Activated CD8-positive, alpha-beta T cell treated with anti-CD3 and anti-CD28 coated beads, Interleukin-2, amount 10 ng/mL, durations not matched to agents 7 days and 5 days (primary cell): ENCODE results near the gene TRIM67. TPM values are rescaled to one million over a fixed set of nuclear protein-coding genes. Genes with fewer than 3 reads are reported as not detected.
A peak's percentile ranks its signal among the peaks of the same experiment; 100 is the strongest.

ENCODE experiments used
- ATAC-seq: fragments of 150-1000 bp; cut with Tn5 transposase; one replicate; pipeline ENCODE4 v1.10.0; 2021; ENCODE audit warnings: moderate library complexity
- CTCF ChIA-PET: fragments of 350-600 bp; sonication (Branson Sonifier 250); formaldehyde crosslinking; loops from one replicate; lab custom pipeline; 2021; ENCODE audit warnings: antibody characterized with exemption; lab: Charles Lee
- POLR2A ChIA-PET: fragments of 350-600 bp; sonication (Branson Sonifier 250); formaldehyde crosslinking; loops from one replicate; lab custom pipeline; 2021; ENCODE audit warnings: antibody characterized with exemption; lab: Charles Lee
- DNase-seq: peaks from one replicate; pipeline ENCODE4 v3.0.0-alpha.2; 2020
- H3K27ac Mint-ChIP-seq: one replicate; pipeline ENCODE4 v1.8.0; 2021; ENCODE audit warnings: mild to moderate bottlenecking, mixed read lengths
- H3K27me3 Mint-ChIP-seq: one replicate; pipeline ENCODE4 v1.8.0; 2021; ENCODE audit warnings: low read depth, mixed read lengths
- H3K36me3 Mint-ChIP-seq: one replicate; pipeline ENCODE4 v1.8.0; 2021; ENCODE audit warnings: low read depth, mixed read lengths
- H3K4me1 Mint-ChIP-seq: one replicate; pipeline ENCODE4 v1.8.0; 2021; ENCODE audit warnings: low read depth, mixed read lengths
- H3K4me3 Mint-ChIP-seq: one replicate; pipeline ENCODE4 v1.8.0; 2021; ENCODE audit warnings: mild to moderate bottlenecking, mixed read lengths
- H3K9me3 Mint-ChIP-seq: one replicate; pipeline ENCODE4 v1.8.0; 2022; ENCODE audit warnings: mixed read lengths; ENCODE audit not compliant: insufficient read depth
- total RNA-seq, 2 experiments: library from RNA; stranded (reverse); gene quantifications; one replicate each; pipeline ENCODE4 v1.2.3, GENCODE V29; 2021

Gene TRIM67
- total RNA-seq, 2 experiments from 2014 or later = not detected

DNA sequence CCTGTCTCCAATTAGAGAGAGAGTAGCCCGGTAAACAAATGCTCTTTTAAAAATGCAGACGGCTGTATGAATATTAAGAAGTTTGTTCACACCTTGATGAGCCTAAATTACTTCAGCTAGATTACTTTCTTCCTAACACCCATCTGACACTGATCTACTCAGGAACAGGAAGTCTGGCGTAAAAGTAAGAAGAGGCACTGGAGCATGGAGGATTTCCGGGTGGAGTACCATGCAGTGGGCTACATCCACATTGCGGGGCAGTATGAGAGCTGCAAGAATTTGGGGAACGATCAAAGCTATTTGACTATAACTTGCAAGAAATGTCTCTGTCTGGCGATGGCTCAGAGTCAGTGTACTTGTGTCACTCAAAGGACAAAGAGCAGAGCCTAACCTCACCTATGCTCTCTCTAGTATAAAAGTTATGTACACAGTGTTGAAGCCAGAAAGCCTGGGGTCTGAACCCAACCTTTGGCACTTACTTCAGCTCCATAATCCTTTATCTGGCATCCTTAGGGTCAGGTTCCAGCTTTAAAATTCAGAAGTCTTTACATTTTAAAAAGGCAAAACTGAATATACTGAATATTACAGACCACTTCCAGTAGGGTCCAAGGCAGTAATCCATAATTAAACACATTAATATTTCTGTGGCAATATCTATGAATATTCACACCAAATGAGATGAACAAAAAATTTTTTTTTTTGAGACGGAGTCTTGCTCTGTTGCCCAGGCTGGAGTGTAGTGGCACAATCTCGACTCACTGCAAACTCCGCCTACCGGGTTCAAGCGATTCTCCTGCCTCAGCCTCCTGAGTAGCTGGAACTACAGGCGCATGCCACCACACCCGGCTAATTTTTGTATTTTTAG, 71.2 kb downstream of the TRIM67 start:
- CTCF ChIA-PET = no interaction called here

DNA sequence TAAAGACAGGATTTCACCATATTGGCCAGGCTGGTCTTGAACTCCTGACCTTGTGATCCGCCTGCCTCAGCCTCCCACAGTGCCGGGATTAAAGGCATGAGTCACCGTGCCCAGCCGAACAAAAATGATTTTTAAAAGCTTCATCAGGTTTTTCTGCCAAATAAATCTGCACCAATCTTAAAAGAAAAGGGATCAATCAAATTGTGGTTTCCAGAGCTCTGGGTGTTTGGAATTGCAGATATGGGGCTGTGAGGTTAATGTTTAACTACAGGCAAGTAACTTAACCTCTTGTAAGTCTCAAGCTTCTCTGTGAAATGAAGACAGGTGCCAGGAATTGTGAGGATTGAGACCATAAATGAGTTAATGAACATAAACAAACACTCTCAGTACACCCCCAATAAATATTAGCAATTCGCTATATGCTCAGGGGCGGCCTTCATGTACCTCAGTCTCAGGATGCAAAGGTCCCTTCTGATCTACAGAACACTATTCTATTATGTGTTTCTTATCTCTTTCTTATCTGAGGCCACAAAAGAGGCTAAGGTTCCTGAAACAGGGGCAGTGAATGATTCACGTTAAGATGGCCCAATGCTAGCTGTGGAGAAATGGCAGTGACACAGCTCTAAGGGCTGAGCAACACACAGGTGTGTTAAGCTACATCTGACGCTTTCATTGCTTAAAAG, 72.0 kb downstream of the TRIM67 start:
- DNase-seq (no peak), ATAC-seq (no peak)
- Mint-ChIP-seq H3K27me3 (no peaks in the 10 kb centered on the region), H3K36me3 (peaks cover 59% of the 10 kb centered on the region), H3K4me3 (no peak overlapping the region), H3K4me1 (peaks cover 21% of the 10 kb centered on the region), H3K9me3 (no peaks in the 10 kb centered on the region), H3K27ac (no peak overlapping the region)
- CTCF ChIA-PET = no interaction called here
- POLR2A ChIA-PET = no interaction called here

More for the DNA sequence above, 71.2 kb downstream of the TRIM67 start:
- POLR2A ChIA-PET = interaction anchor here (0.6 kb wide), 1 partner anchor 18 kb away, joined by 3 read pairs; no protein-coding TSS in a partner anchor
- DNase-seq = no peak
- Mint-ChIP-seq H3K27ac (no peak overlapping the region), H3K36me3 (peaks cover 52% of the 10 kb centered on the region), H3K27me3 (no peaks in the 10 kb centered on the region), H3K4me1 (peaks cover 15% of the 10 kb centered on the region), H3K9me3 (no peaks in the 10 kb centered on the region), H3K4me3 (no peak overlapping the region)
- no peak for ATAC-seq

DNA sequence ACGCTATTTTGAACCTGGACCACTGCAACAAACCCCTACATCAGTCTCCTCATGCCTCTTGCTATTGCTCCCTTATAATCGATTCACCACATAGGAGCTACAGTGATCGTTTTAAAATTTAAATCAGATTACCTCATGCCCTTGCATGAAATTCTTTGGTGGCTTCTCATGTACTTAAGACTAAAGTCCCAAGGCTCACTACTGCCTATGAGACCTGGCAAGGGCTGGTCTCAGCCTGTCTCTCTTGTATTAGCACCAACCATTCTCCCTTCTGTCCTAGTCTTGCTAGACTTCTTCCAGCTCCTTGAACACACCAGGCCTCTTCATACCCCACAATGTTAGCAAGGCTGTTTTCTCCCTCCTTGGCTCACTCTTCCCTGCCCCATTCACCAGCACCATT, 72.6 kb downstream of the TRIM67 start:
- no peak for ATAC-seq
- DNase-seq = no peak
- Mint-ChIP-seq H3K4me1 (peaks cover 26% of the 10 kb centered on the region), H3K27me3 (no peaks in the 10 kb centered on the region), H3K4me3 (no peak overlapping the region), H3K9me3 (no peaks in the 10 kb centered on the region), H3K27ac (no peak overlapping the region), H3K36me3 (peaks cover 62% of the 10 kb centered on the region)
- ChIA-PET POLR2A (no interaction called here), CTCF (no interaction called here)

DNA sequence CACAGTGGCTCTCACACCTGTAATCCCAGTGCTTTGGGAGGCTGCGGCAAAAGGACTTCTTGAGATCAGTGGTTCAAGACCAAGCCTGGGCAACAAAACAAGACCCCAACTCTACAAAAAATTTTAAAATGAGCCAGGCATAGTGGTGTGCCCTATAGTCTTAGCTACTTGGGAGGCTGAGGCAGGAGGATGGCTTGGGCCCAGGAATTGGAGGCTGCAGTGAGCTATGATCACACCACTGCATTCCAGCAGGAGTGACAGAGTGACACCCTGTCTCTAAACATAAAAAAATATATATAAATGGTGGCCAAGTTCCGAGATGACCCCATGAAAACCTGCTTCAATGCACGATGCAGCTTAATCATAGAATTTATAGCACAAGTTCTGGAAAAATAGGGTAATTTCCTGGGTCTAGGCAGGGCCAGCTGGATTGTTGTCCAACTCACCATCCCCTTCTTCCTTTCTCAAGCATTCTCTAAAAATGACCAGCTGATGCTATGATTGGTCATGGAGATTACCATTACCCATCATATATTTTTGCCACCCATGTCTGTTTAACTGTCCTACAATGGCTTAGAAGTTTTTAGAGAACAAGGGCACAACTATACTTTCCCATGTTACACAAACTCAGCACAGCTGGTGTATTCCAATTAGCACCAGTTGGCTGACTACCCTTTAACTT, 73.8 kb downstream of the TRIM67 start:
- CTCF ChIA-PET = no interaction called here
- peaks cover 35% of the 10 kb centered on the region for H3K4me1 Mint-ChIP-seq
- no peaks in the 10 kb centered on the region for H3K27me3 Mint-ChIP-seq
- H3K36me3 Mint-ChIP-seq = peaks cover 59% of the 10 kb centered on the region
- H3K9me3 Mint-ChIP-seq = no peaks in the 10 kb centered on the region
- no peak overlapping the region for H3K4me3 Mint-ChIP-seq
- H3K27ac Mint-ChIP-seq = no peak overlapping the region
- POLR2A ChIA-PET = interaction anchor here (0.5 kb wide), 1 partner anchor 1519 kb away, joined by 3 read pairs; no protein-coding TSS in a partner anchor
- DNase-seq = no peak
- no peak for ATAC-seq

DNA sequence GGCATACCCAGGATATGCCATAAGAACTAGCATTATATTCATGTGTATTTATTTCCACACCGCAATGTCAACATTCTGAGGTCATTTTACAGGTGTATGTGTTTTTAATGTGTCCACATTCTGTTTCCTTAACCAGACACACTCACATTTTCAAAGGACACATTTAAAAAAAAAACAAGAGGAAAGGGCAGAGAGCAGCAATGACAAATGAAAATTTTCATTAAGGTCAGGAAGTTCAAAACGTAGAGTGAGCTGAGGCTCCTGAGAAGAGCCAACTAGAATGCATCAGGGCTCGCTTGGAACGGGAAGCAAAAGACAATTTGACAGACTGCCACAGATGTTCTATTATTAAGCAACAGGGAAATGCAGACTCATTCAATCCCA, 74.3 kb downstream of the TRIM67 start:
- CTCF ChIA-PET = no interaction called here
- POLR2A ChIA-PET = no interaction called here
- H3K36me3 Mint-ChIP-seq = peaks cover 55% of the 10 kb centered on the region
- no peak overlapping the region for H3K4me3 Mint-ChIP-seq
- H3K27me3 Mint-ChIP-seq = no peaks in the 10 kb centered on the region
- ATAC-seq (no peak), DNase-seq (no peak)
- peaks cover 35% of the 10 kb centered on the region for H3K4me1 Mint-ChIP-seq
- H3K27ac Mint-ChIP-seq = no peak overlapping the region
- H3K9me3 Mint-ChIP-seq = no peaks in the 10 kb centered on the region

DNA sequence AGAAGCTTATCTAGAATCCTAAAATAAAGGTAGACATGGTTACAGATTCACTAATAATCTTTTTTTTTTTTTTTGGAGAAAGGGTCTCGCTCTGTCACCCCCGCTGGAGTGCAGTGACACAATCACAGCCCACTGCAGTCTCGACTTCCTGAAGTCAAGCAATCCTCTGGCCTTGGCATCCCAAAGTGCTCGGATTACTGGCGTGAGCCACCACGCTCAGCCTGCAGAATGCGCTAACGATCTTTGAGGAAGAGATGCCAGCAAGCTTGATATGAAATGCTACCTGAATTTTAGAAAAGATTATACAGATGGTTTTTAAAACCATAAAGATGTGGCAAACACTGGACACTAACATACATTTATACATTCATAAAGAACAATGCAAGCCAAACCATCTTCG, 75.1 kb downstream of the TRIM67 start:
- Mint-ChIP-seq H3K9me3 (no peaks in the 10 kb centered on the region), H3K4me3 (no peak overlapping the region), H3K36me3 (peaks cover 52% of the 10 kb centered on the region), H3K27me3 (no peaks in the 10 kb centered on the region), H3K27ac (no peak overlapping the region), H3K4me1 (peaks cover 35% of the 10 kb centered on the region)
- ChIA-PET POLR2A (interaction anchor here (0.5 kb wide), 1 partner anchor 338 kb away, joined by 3 read pairs; no protein-coding TSS in a partner anchor), CTCF (no interaction called here)
- DNase-seq (no peak), ATAC-seq (no peak)

DNA sequence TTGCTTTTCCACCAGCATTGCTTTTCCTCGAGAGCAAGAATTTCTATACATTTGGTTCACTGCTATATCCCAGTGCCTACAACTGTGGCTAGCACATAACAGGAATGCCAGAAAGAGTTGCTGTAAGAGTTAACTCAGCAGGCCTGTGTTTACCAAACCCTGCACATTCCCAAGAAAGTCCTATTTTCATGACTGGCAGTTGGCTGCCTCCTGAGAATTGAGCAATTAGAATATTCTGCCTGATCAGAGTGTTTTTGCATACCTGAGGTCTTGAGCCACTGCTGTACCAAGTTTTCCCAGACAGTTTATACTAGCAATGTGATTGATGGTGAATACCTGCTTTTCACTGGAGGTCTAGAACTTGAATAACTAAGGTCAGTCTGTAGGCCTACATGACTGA, 76.4 kb downstream of the TRIM67 start:
- ATAC-seq (no peak), DNase-seq (no peak)
- Mint-ChIP-seq H3K4me1 (peaks cover 44% of the 10 kb centered on the region), H3K27me3 (no peaks in the 10 kb centered on the region), H3K4me3 (no peak overlapping the region), H3K9me3 (no peaks in the 10 kb centered on the region), H3K36me3 (peaks cover 55% of the 10 kb centered on the region), H3K27ac (no peak overlapping the region)
- CTCF ChIA-PET = no interaction called here
- POLR2A ChIA-PET = no interaction called here

DNA sequence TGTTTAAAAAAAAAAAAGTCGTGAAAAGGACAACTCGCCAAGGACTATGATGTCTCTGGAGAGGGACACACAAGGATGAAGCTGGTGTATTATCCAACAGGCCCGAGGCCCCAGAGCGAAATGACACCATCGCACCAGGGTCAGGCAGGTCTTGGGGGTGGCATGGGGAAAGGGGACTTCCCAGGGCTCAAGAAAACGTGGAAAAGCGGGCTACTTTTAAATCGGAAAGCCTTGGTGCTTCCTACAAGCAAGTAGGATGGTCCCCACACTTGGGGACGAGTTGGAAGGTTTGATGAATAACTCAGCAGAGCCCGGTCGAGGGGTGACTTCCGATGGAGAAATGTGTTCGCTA, 78.6 kb downstream of the TRIM67 start:
- no peaks in the 10 kb centered on the region for H3K9me3 Mint-ChIP-seq
- H3K27ac Mint-ChIP-seq = peak overlapping the region; percentile 95
- POLR2A ChIA-PET = interaction anchor here (0.7 to 1.7 kb wide), 3 partner anchors 13 to 98 kb away, joined by 3 to 11 read pairs (median 4); partner anchors contain the start of genes EXOC8 and SPRTN
- H3K4me3 Mint-ChIP-seq = peak overlapping the region; percentile 93
- CTCF ChIA-PET = interaction anchor here (0.7 kb wide), 1 partner anchor 321 kb away, joined by 3 read pairs; no protein-coding TSS in a partner anchor
- DNase-seq = no peak
- peaks cover 56% of the 10 kb centered on the region for H3K4me1 Mint-ChIP-seq
- no peaks in the 10 kb centered on the region for H3K27me3 Mint-ChIP-seq
- ATAC-seq = peak; percentile 1
- peaks cover 54% of the 10 kb centered on the region for H3K36me3 Mint-ChIP-seq

DNA sequence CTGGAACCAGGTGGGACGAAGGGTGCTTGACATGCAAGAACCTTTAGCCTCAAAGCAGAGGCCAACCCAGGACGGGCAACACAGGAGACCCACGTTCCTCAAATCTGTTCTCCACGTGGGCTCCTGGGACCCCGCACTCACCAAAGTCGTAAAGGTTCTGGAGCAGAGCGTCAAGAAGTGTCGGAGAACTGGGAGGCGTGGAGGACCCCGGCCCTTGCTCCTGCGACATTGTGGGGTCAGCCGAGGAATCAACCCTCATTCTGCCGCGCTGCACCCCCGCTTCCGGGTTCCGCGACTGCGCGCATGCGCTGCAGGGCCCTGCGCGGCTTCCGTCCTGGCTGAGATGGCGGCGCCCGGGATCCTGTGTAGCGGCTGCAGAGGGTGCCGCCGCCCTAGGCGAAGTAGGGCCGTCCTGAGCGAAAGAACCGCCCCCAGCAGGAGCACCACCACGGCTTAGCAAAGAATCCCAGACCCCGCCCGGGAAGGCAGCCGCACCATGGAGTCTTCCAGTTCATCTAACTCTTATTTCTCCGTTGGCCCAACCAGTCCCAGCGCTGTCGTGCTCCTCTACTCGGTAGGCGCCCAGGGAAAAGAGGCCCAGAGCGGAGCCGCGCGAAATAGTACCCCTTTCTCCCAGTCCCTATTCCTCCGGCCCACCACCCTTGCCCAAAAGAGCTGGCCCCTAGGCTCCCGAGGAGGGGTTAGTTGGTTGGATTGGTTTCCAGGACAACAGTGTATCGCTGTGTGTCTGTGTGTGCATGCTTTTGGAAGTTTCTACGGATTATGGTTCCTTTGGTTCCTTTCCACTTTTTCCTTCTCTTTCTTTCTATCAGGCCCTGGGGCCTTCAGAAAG, 79.3 kb downstream of the TRIM67 start, which contains the start of gene GNPAT:
Gene GNPAT, plus strand, starts transcription at position 330 of the 853 bp plus-strand sequence. Its CDS starts 167 bp downstream, at position 497.
- DNase-seq (peak; percentile 92), ATAC-seq (peak; percentile 99)
- Mint-ChIP-seq H3K4me3 (peak within 1 kb of the TSS; percentile 93), H3K9me3 (no peaks in the 10 kb centered on the region), H3K27me3 (no peaks in the 10 kb centered on the region), H3K4me1 (peaks cover 56% of the 10 kb centered on the region), H3K36me3 (peaks cover 53% of the 10 kb centered on the region), H3K27ac (peak within 1 kb of the TSS; percentile 95)
- ChIA-PET CTCF (interaction anchor here (0.7 to 2.7 kb wide), 5 partner anchors 30 to 320 kb away, joined by 3 to 14 read pairs (median 5); partner anchors contain the start of genes EXOC8 and SPRTN), POLR2A (interaction anchor here (0.7 to 1.9 kb wide), 8 partner anchors 10 to 1709 kb away, joined by 3 to 14 read pairs (median 4); partner anchors contain the start of genes EXOC8, NTPCR and SPRTN)

DNA sequence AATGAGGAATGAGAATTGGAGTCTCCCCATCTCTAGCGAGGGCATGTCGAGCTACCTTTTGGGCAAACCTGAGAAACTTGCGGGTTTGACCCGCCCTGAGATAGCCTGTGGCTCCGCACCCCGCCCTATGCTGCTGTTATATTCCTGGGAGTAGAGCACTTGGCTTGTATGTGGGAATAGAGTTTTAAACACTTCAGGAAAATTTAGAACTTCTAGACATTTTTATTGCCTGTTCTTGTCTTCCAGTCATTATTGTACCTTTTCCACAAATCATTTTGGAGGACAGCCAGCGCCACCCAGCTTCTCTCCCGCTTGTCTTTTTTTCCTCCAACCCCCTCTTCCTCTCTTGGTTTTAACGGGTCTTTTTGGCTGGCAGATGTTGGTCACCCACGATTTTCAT, 79.9 kb downstream of the TRIM67 start:
- DNase-seq (peak; percentile 25), ATAC-seq (peak; percentile 32)
- H3K4me1 Mint-ChIP-seq = peaks cover 56% of the 10 kb centered on the region
- CTCF ChIA-PET = interaction anchor here (1.1 to 2.7 kb wide), 4 partner anchors 30 to 96 kb away, joined by 3 to 14 read pairs (median 6); partner anchors contain the start of genes EXOC8 and SPRTN
- H3K9me3 Mint-ChIP-seq = no peaks in the 10 kb centered on the region
- H3K4me3 Mint-ChIP-seq = peak overlapping the region; percentile 93
- peak overlapping the region; percentile 95 for H3K27ac Mint-ChIP-seq
- POLR2A ChIA-PET = interaction anchor here (0.7 to 1.9 kb wide), 6 partner anchors 9 to 1709 kb away, joined by 3 to 14 read pairs (median 4); partner anchors contain the start of genes EXOC8, NTPCR and SPRTN
- H3K36me3 Mint-ChIP-seq = peaks cover 49% of the 10 kb centered on the region
- no peaks in the 10 kb centered on the region for H3K27me3 Mint-ChIP-seq
